HCT116 (cell line): ENCODE results near the gene CDH24. TPM values are rescaled to one million over a fixed set of nuclear protein-coding genes. Genes with fewer than 3 reads are reported as not detected.

Experiments used
- ATAC-seq: fragments of 200-7000 bp; cut with Tn5 transposase; 2 replicates; pipeline ENCODE4 v1.9.1; 2020; ENCODE audit warnings: mild to moderate bottlenecking, moderate library complexity
- BruUV-seq: library from RNA; stranded (reverse); fragments of 400-500 nt; replicated peaks from 2 replicates; lab custom pipeline; 2021; lab: Mats Ljungman, UMichigan
- CTCF ChIA-PET: fragments of 300-600 bp; sonication (Branson Sonifier 250); formaldehyde crosslinking; loops from one replicate; lab custom pipeline; 2021; ENCODE audit warnings: antibody characterized with exemption; lab: Charles Lee
- POLR2A ChIA-PET: fragments of 300-600, 350-600 bp; sonication (Branson Sonifier 250); formaldehyde crosslinking; loops from one replicate; lab custom pipeline; 2021; ENCODE audit warnings: antibody characterized with exemption; lab: Charles Lee
- RAD21 ChIA-PET, 2 experiments: fragments of 300-600 bp; sonication (Branson Sonifier 250); formaldehyde crosslinking; loops; one replicate each; lab custom pipeline; 2023; ENCODE audit warnings: low total read pairs in 2 of 2; ENCODE audit not compliant: uncharacterized antibody in 2 of 2, unreplicated experiment in 2 of 2, low non-redundant PET in 1 of 2; lab: Charles Lee
- DNase-seq: peaks from one replicate; pipeline ENCODE4 v3.0.0-alpha.2; 2010; ENCODE audit warnings: low read depth, low spot score
- H2AFZ ChIP-seq: fragments of 200-600 bp; shearing (Covaris generic), sonication (generic); 2 replicates; pipeline ENCODE4 v1.6.1; 2017; ENCODE audit warnings: low read depth, mixed run types, mixed read lengths, antibody characterized with exemption, low read length; ENCODE audit not compliant: poor library complexity, severe bottlenecking
- H3K27ac ChIP-seq: 2 replicates; pipeline ENCODE4 v1.5.1; 2012; ENCODE audit warnings: low read depth, low read length
- H3K27me3 ChIP-seq: fragments of 200-600 bp; sonication (generic); 2 replicates; pipeline ENCODE4 v1.6.1; 2016; ENCODE audit warnings: mixed run types, low read length, mixed read lengths; ENCODE audit not compliant: insufficient read depth
- H3K36me3 ChIP-seq, 2 experiments: fragments of 200-500 bp in 1 of 2; fragments of 200-600 bp in 1 of 2; sonication (Bioruptor generic) in 1 of 2; sonication (generic) in 1 of 2; 2 replicates each; pipeline versions ENCODE4 v1.5.1 to v1.6.1; 2014 to 2016; ENCODE audit warnings: low read length in 2 of 2, inconsistent platforms in 1 of 2, mixed read lengths in 1 of 2, mixed run types in 1 of 2; ENCODE audit not compliant: insufficient read depth in 2 of 2, control insufficient read depth in 1 of 2
- H3K4me1 ChIP-seq, 2 experiments: fragments of 200-600 bp in 1 of 2; sonication (generic) in 1 of 2; 2 replicates each; pipeline versions ENCODE4 v1.5.1 to v1.6.1; 2012 to 2017; ENCODE audit warnings: low read length in 2 of 2, inconsistent platforms in 1 of 2, mild to moderate bottlenecking in 1 of 2, mixed read lengths in 1 of 2, mixed run types in 1 of 2, moderate library complexity in 1 of 2; ENCODE audit not compliant: insufficient read depth in 2 of 2, control insufficient read depth in 1 of 2
- H3K4me2 ChIP-seq: fragments of 200-600 bp; sonication (generic); 2 replicates; pipeline ENCODE4 v1.6.1; 2017; ENCODE audit warnings: mixed run types, low read length, mixed read lengths
- H3K4me3 ChIP-seq, 2 experiments: fragments of 200-600 bp in 1 of 2; sonication (generic) in 1 of 2; replicated peaks in 1 of 2; 2 replicates each; pipeline ENCODE4 v1.5.1; 2011 to 2016; ENCODE audit warnings: low read length in 2 of 2, control low read depth in 1 of 2, low read depth in 1 of 2, mild to moderate bottlenecking in 1 of 2, mixed read lengths in 1 of 2, mixed run types in 1 of 2
- H3K79me2 ChIP-seq: fragments of 200-600 bp; sonication (generic); 2 replicates; pipeline ENCODE4 v1.6.1; 2017; ENCODE audit warnings: mild to moderate bottlenecking, mixed run types, low read length, moderate library complexity, mixed read lengths; ENCODE audit not compliant: insufficient read depth
- H3K9ac ChIP-seq: fragments of 200-600 bp; sonication (generic); 2 replicates; pipeline ENCODE4 v1.6.1; 2016; ENCODE audit warnings: low read length, mixed read lengths
- H3K9me2 ChIP-seq: fragments of 200-600 bp; sonication (generic), shearing (Covaris generic); 2 replicates; pipeline ENCODE4 v1.6.1; 2017; ENCODE audit warnings: mixed run types, mild to moderate bottlenecking, moderate library complexity; ENCODE audit not compliant: insufficient read depth
- H3K9me3 ChIP-seq, 2 experiments: fragments of 200-500 bp in 1 of 2; fragments of 200-600 bp in 1 of 2; sonication (Bioruptor generic) in 1 of 2; sonication (generic) in 1 of 2; 2 replicates each; pipeline ENCODE4 v1.6.1; 2014 to 2017; ENCODE audit warnings: low read length in 2 of 2, mixed read lengths in 2 of 2, inconsistent platforms in 1 of 2, low read depth in 1 of 2, mild to moderate bottlenecking in 1 of 2, mixed run types in 1 of 2, moderate library complexity in 1 of 2; ENCODE audit not compliant: control insufficient read depth in 1 of 2, insufficient read depth in 1 of 2
- H4K20me1 ChIP-seq: fragments of 200-600 bp; sonication (generic), shearing (Covaris generic); 2 replicates; pipeline ENCODE4 v1.6.1; 2017; ENCODE audit warnings: mixed run types, mild to moderate bottlenecking, moderate library complexity; ENCODE audit not compliant: insufficient read depth
- CBX3 ChIP-seq: IDR thresholded peaks from 2 replicates; pipeline ENCODE4 v1.6.1; 2012; ENCODE audit warnings: low read depth
- EZH2 ChIP-seq: fragments of 200-600 bp; sonication (generic); IDR thresholded peaks from 2 replicates; pipeline ENCODE4 v1.6.1; 2017; ENCODE audit warnings: antibody characterized with exemption, mixed run types
- EZH2phosphoT487 ChIP-seq: fragments of 200-600 bp; IDR thresholded peaks from 2 replicates; pipeline ENCODE4 v1.6.1; 2018; ENCODE audit warnings: antibody characterized with exemption, borderline replicate concordance
- JUND ChIP-seq: IDR thresholded peaks from 2 replicates; pipeline ENCODE4 v1.6.1; 2012
- POLR2A ChIP-seq: IDR thresholded peaks from 2 replicates; pipeline ENCODE4 v1.7.0; 2011; ENCODE audit warnings: borderline replicate concordance; ENCODE audit not compliant: insufficient read depth, insufficient read length; ENCODE audit errors: extremely low read depth
- POLR2AphosphoS5 ChIP-seq: IDR thresholded peaks from 2 replicates; pipeline ENCODE4 v1.6.1; 2011; ENCODE audit warnings: mild to moderate bottlenecking, low read depth, low read length, moderate library complexity
- SP1 ChIP-seq: IDR thresholded peaks from 2 replicates; pipeline ENCODE4 v1.6.1; 2012; ENCODE audit warnings: low read depth
- SRF ChIP-seq: IDR thresholded peaks from 2 replicates; pipeline ENCODE4 v1.6.1; 2012; ENCODE audit warnings: low read depth
- YY1 ChIP-seq: IDR thresholded peaks from 2 replicates; pipeline ENCODE4 v1.6.1; 2011; ENCODE audit warnings: low read length, low read depth, moderate library complexity, mild to moderate bottlenecking; ENCODE audit not compliant: insufficient replicate concordance; ENCODE audit errors: extremely low read depth
- ZBTB33 ChIP-seq: IDR thresholded peaks from 2 replicates; pipeline ENCODE4 v1.6.1; 2011; ENCODE audit warnings: mild to moderate bottlenecking, low read length, moderate library complexity; ENCODE audit not compliant: insufficient replicate concordance; ENCODE audit errors: extremely low read depth
- ZFX ChIP-seq: fragments of 450-650 bp; IDR thresholded peaks from 2 replicates; pipeline ENCODE4 v1.6.1; 2017
- intact Hi-C: fragments of 100-400 bp; cut with micrococcal nuclease; formaldehyde crosslinking; loops from 2 replicates; pipeline ENCODE4 v1.10.0; 2022
- total RNA-seq: library from RNA; stranded (reverse); gene quantifications from one replicate; pipeline ENCODE4 v1.2.1, GENCODE V29; 2021; ENCODE audit not compliant: unreplicated experiment

CDH24 gene
- total RNA-seq, 1 experiment from 2014 or later = 19.3 TPM

GRCh38 chr14:23104070-23104590 lies 46.8 kb upstream of the CDH24 start:
- ATAC-seq = no peak
- no peak overlapping the region for H3K9ac ChIP-seq
- ChIA-PET POLR2A (interaction anchor here (1.5 kb wide), 1 partner anchor 9 kb away, joined by 7 read pairs; the partner anchor contains the start of genes ACIN1 and C14orf119), RAD21 (no interaction called here), CTCF (interaction anchor here (0.9 to 1.1 kb wide), 2 partner anchors 16 to 35 kb away, joined by 3 read pairs; no protein-coding TSS in a partner anchor)
- no peaks in the 10 kb centered on the region for H4K20me1 ChIP-seq
- no peaks in the 10 kb centered on the region; the same call in 1 of the 2 replicates for H3K27me3 ChIP-seq
- H3K4me2 ChIP-seq = no peak overlapping the region
- 0 out of 2 replicates have a peak, but pooled peaks cover 1% of the 10 kb centered on the region for H3K79me2 ChIP-seq
- no peaks in the 10 kb centered on the region for H3K9me3 ChIP-seq
- no peaks in the 10 kb centered on the region for H3K9me2 ChIP-seq
- no peak overlapping the region for H3K27ac ChIP-seq
- H3K4me1 ChIP-seq = no peaks in the 10 kb centered on the region
- no peak for DNase-seq
- TF ChIP-seq JUND (no peak), ZFX (no peak), POLR2AphosphoS5 (no peak), POLR2A (no peak), SP1 (no peak), EZH2phosphoT487 (no peak), YY1 (no peak), EZH2 (no peak), CBX3 (no peak), ZBTB33 (no peak), SRF (no peak)
- TF ChIP-seq, all 23 proteins: peak for 0
- intact Hi-C loops = no loop called here
- Histone ChIP-seq H3K36me3 (peaks cover under 1% of the 10 kb centered on the region in 2 experiments; a peak in 2 of 4 replicates), H2AFZ (no peak overlapping the region), H3K4me3 (no peak overlapping the region)
- BruUV-seq = no TSS peak
